GM12873 (cell line): ENCODE data around the gene CLEC2D.

Source experiments
- TF ChIP-seq, protein P1 (sequence below): IDR thresholded peaks from 2 replicates; pipeline ENCODE4 v1.5.1; 2012; ENCODE audit warnings: low read depth, mild to moderate bottlenecking, moderate library complexity, low read length, control low read depth; ENCODE audit not compliant: insufficient read depth; ENCODE audit errors: missing control alignments

The CLEC2D gene

DNA sequence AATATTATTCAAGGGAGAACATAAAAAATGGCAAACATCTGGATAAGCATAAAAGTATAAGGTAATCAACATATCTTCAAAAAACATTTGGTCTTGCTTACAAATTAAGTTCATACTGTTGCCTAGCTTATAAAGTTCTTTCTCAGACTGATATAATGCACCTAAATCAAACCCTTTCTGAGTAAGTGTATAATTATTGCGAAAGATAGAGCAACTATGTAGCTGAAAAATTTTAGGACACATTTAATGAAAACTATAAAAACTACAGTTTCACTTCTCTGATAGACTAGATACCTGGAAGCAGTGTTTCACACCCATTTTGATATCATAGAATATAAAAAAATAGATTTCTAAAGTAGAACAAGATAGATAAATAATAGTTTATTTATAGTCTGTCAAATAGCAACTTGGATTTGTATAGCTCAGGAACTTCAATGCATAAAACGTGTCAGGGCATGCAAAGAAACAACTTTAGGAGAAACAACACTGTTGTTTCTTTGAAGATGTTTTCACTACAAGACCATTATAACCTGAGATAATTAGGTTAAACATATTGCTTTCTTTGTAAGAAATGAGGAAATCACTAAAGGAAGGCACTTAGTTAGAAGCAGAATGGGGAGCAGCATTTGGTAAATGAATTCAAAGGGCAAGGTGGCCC lies 55.8 kb downstream of the CLEC2D start:
- TF ChIP-seq, protein P1, sequence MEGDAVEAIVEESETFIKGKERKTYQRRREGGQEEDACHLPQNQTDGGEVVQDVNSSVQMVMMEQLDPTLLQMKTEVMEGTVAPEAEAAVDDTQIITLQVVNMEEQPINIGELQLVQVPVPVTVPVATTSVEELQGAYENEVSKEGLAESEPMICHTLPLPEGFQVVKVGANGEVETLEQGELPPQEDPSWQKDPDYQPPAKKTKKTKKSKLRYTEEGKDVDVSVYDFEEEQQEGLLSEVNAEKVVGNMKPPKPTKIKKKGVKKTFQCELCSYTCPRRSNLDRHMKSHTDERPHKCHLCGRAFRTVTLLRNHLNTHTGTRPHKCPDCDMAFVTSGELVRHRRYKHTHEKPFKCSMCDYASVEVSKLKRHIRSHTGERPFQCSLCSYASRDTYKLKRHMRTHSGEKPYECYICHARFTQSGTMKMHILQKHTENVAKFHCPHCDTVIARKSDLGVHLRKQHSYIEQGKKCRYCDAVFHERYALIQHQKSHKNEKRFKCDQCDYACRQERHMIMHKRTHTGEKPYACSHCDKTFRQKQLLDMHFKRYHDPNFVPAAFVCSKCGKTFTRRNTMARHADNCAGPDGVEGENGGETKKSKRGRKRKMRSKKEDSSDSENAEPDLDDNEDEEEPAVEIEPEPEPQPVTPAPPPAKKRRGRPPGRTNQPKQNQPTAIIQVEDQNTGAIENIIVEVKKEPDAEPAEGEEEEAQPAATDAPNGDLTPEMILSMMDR, result no peak

DNA sequence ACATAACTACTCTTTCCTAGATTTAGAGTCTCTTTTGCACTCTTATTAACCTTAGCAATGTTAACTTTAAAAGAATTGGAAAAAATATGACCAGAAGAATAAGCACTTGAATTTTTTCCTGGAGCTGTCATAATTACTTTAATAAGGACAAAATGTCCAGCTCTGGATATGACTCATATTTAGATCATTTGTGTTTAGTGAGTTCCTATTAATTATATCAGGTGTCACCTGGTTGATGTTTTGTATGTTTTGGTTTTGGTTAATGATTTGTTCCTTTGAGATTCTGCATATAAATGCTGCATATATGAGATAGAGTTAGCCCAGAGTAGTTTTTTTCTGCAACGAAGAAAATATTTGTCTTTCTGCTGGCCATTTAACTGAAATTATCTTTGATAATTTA lies 58.3 kb downstream of the CLEC2D start:
- TF ChIP-seq, protein P1, result no peak

DNA sequence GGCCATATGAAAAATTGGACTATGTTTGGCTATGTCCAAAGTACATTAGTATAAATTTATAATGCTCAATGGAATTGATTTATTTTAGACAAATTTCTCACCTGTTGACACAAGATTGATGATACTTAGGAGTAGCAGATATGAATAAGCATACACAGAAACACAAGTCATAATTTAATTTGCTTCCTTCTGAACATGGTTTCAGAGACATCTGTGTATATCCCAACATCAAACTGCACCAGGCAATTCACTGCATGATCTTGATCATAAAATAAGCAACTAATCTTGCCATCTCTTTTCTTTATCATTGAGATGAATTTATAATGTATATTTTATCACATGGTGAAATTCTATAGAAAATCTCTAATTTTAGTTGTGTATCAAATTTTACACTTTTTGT lies 59.6 kb downstream of the CLEC2D start:
- TF ChIP-seq, protein P1, result no peak

DNA sequence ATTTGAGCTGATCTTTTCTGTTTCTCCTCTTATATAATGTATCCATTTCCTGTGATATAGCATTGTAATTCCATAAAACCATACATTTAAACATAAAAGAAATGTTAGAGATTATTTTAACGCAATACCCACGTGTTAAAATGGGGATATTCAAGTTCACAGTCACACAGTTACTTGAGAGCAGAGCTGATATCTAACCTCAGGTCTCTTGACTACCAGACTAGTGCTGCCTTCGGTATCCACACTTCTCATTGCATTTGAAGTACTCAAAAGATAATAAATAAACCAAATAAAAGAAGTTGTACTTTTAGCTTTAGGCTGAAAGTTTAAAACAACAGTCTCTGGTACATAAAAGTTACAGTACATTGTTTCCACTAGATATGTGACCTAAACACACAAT lies 60.5 kb downstream of the CLEC2D start:
- TF ChIP-seq, protein P1, result no peak

DNA sequence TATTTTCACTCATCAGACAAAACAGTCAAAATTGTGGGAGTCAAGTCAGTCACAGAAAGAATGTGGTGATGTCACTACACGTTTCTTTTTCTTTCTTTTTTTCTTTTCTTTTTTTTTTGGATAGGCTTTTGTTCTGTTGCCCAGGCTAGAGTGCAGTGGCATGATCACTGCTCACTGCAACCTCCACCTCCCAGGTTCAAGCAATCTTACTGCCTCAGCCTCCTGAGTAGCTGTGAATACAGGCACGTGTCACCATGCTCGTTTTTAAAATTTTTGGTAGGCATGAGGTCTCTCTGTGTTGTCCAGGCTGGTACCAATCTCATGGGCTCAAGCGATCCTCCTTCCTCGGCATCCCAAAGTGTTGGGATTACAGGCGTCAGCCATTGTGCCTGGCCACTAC lies 61.1 kb downstream of the CLEC2D start:
- TF ChIP-seq, protein P1, result no peak

DNA sequence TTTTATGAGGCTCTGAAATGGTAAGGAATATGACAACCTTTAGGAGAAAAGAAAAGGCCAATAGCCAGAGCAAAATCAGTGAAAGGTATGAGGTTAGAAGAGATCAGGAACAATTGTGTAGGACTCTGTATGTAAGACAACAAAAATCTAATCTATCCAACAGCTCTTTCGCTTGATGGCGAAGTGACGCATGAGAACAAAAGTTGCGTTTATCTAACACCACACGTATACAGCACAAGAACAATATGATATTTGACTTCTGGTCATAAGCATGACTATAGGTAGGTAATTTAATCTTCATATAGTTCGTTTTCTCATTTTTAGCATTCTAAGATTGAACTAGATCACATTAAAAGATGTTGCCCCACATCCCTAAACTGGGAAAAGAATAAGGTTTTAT lies 61.9 kb downstream of the CLEC2D start:
- TF ChIP-seq, protein P1, result no peak

DNA sequence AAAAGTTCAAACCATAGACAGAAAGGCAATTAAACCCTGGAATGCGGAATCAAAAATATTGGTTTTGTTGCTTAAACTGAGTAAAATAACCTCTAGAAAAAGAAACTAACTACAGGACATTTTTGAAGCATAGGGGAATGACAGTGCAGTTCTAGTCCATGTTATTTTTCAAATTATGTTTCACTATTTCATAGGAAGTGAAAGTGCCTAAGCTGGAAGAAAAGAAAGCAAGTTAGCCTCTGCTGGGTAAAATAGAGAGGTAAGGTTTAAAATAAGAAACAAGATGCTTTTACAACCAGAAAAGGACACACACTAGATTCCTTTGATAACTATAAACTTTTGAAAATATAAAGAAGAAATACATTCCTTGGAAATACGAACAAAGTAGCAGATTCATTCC lies 62.3 kb downstream of the CLEC2D start:
- TF ChIP-seq, protein P1, result no peak
